ENCODE data around the gene MEGF6. TPM values are rescaled to one million over a fixed set of nuclear protein-coding genes. Genes with fewer than 3 reads are reported as not detected.

The MEGF6 gene, protein sequence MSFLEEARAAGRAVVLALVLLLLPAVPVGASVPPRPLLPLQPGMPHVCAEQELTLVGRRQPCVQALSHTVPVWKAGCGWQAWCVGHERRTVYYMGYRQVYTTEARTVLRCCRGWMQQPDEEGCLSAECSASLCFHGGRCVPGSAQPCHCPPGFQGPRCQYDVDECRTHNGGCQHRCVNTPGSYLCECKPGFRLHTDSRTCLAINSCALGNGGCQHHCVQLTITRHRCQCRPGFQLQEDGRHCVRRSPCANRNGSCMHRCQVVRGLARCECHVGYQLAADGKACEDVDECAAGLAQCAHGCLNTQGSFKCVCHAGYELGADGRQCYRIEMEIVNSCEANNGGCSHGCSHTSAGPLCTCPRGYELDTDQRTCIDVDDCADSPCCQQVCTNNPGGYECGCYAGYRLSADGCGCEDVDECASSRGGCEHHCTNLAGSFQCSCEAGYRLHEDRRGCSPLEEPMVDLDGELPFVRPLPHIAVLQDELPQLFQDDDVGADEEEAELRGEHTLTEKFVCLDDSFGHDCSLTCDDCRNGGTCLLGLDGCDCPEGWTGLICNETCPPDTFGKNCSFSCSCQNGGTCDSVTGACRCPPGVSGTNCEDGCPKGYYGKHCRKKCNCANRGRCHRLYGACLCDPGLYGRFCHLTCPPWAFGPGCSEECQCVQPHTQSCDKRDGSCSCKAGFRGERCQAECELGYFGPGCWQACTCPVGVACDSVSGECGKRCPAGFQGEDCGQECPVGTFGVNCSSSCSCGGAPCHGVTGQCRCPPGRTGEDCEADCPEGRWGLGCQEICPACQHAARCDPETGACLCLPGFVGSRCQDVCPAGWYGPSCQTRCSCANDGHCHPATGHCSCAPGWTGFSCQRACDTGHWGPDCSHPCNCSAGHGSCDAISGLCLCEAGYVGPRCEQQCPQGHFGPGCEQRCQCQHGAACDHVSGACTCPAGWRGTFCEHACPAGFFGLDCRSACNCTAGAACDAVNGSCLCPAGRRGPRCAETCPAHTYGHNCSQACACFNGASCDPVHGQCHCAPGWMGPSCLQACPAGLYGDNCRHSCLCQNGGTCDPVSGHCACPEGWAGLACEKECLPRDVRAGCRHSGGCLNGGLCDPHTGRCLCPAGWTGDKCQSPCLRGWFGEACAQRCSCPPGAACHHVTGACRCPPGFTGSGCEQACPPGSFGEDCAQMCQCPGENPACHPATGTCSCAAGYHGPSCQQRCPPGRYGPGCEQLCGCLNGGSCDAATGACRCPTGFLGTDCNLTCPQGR (N-terminal part only)
- total RNA-seq, result 10 to 100 TPM in 1 of 2 donors, 1 to 10 TPM in 1; 6.0 to 15.4 TPM
- polyA plus RNA-seq (ENCODE audit: insufficient read length in 2 of 2), result 10 to 100 TPM; 15.1 to 19.9 TPM
- long read RNA-seq, donor 1, partial matches to known transcripts, result 0 of 2 reads
- long read RNA-seq, donor 1, other reads (novel, unspliced or antisense), result 0 of 2 reads
- long read RNA-seq, donor 2, result 0 reads
- long read RNA-seq, donor 3, result 0 reads
- long read RNA-seq, donor 4, partial matches to known transcripts, result 5 of 17 reads
- long read RNA-seq, donor 4, other reads (novel, unspliced or antisense), result 8 of 17 reads

DNA sequence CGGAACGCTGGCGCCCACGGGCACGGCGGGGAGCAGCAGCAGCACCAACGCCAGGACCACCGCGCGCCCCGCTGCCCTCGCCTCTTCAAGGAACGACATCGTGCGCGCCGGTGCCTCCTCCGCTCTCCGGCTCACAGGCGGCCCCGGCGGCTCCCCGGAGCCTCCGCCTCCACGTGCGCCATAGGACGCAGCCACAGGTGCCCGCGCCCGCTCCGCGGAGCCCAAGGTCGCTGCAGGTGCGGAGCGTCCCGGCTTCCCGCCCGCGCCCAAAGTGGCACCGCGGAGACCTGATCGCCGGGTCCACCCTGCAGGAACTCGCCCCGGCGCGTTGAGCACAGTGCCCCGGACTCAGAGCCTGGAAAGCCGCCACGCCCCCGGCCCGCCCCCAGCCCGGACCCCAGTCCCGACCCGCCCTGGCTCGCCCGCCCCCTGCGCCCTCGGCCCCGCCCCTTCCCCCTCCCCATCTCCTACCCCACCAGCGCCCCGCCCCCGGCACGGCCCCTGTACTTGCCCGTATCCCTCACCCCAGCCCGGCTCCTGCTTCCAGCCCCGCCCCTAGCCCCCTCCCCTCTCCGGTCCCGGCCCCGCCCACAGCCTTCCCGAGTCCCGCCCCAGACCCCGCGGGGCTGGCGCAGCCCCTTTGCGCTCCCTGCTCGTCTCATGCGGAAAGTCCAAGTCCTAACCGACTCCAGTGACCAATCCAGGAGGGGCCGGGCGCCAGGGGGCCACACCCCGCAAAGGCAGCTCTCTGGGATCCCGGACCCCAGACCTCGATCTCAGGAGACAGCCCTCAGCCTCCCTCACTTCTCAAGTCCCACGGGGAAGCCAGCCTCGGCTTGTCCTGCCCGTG, at the start of gene MEGF6:
Gene MEGF6 (minus strand): TSS at position 339 of the 850 bp plus-strand sequence. CDS start 240 bp downstream, at position 99.
- peak in 2 of 6 donors; percentile 86 to 87 for DNase-seq (ENCODE audit: low read depth in 4 of 6, low spot score in 6 of 6)
- peaks cover 62% of the 10 kb centered on the region for H3K4me1 ChIP-seq (ENCODE audit: control insufficient read depth, insufficient read depth, low read length)
- WGBS (ENCODE audit: insufficient coverage), result under 1% methylated on average over 75 of the region's 87 CpGs
- no peak within 1 kb of the TSS for H3K27ac ChIP-seq (ENCODE audit: low read depth, low read length)
- peaks cover 13% of the 10 kb centered on the region for H3K27me3 ChIP-seq (ENCODE audit: control insufficient read depth, insufficient read depth, low read length)
- peak within 1 kb of the TSS; percentile 35 for H3K4me3 ChIP-seq (ENCODE audit: low read depth, low read length)
- no peaks in the 10 kb centered on the region for H3K9me3 ChIP-seq (ENCODE audit: control insufficient read depth, insufficient read depth, low read length)
- peaks cover 3% of the 10 kb centered on the region for H3K36me3 ChIP-seq (ENCODE audit: control insufficient read depth, insufficient read depth, low read length)

DNA sequence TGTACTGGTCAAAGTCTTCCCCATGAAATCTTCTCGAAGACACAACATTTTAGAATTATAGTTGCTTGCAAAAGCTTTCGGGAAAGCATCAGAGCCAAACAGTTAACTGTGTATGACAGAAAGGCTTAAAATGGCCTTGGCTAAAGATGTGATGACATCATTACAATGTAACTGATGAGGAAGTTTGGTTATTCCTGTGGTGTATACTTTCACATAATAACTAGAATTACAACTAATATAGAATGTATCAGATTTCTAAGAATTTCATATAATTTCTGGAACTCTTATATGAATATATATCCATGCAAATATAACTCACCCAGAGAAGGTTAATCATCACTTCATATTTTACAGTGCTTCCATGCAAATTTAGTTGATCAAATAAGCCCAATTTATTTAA, 49.4 kb upstream of the MEGF6 start:
- WGBS (ENCODE audit: insufficient coverage), result no CpG with 5 or more reads among the region's 2 CpGs
- H3K27ac ChIP-seq (ENCODE audit: low read depth, low read length), result no peak overlapping the region
- H3K27me3 ChIP-seq (ENCODE audit: control insufficient read depth, insufficient read depth, low read length), result peaks cover 25% of the 10 kb centered on the region
- no peaks in the 10 kb centered on the region for H3K36me3 ChIP-seq (ENCODE audit: control insufficient read depth, insufficient read depth, low read length)
- H3K4me3 ChIP-seq (ENCODE audit: low read depth, low read length), result no peak overlapping the region
- DNase-seq (ENCODE audit: low read depth in 4 of 6, low spot score in 6 of 6), result no peak
- no peaks in the 10 kb centered on the region for H3K9me3 ChIP-seq (ENCODE audit: control insufficient read depth, insufficient read depth, low read length)
- peaks cover 6% of the 10 kb centered on the region for H3K4me1 ChIP-seq (ENCODE audit: control insufficient read depth, insufficient read depth, low read length)

DNA sequence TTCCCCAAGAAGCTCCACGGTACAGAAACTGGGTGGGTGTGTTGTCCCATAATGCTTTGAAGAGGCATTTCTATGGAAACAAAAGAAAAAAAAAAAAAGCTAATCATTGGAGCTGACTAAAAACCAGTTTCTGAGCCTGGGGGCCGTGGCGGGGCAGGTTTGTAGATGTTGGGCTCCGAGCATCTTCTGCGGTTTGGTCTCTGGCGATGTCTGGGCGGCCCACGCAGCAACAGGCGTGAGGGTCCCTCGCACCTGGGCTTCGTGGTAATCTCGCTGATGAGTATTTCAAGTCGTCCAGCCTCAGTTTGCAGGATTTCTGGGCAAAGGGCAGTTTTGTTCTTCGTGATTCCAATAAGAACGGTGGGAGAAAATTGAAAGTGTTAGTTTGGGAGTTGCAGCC, 47.8 kb upstream of the MEGF6 start:
- H3K9me3 ChIP-seq (ENCODE audit: control insufficient read depth, insufficient read depth, low read length), result no peaks in the 10 kb centered on the region
- peaks cover 6% of the 10 kb centered on the region for H3K4me1 ChIP-seq (ENCODE audit: control insufficient read depth, insufficient read depth, low read length)
- peaks cover 37% of the 10 kb centered on the region for H3K27me3 ChIP-seq (ENCODE audit: control insufficient read depth, insufficient read depth, low read length)
- no peak for DNase-seq (ENCODE audit: low read depth in 4 of 6, low spot score in 6 of 6)
- 90% methylated on average over 10 of the region's 15 CpGs for WGBS (ENCODE audit: insufficient coverage)
- no peak overlapping the region for H3K4me3 ChIP-seq (ENCODE audit: low read depth, low read length)
- no peak overlapping the region for H3K27ac ChIP-seq (ENCODE audit: low read depth, low read length)
- H3K36me3 ChIP-seq (ENCODE audit: control insufficient read depth, insufficient read depth, low read length), result no peaks in the 10 kb centered on the region

DNA sequence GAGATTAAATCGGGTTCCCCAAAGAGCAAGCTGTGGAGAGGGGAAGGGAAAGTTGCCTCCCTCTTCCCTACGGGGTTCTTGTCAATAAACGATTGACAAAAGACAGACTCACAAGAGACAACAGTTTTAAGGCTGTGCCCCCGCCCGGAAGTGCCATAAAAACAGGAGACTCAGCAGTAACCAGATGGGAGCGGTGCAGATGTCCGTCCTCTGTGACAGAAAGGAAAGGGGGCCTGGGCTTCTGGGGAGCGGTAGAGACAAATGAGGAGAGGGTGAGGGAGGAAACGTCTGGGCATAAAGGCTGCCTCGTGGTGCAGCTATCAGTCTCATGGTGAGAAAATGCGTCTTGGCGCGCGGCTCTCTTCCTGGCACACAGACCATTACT, 46.9 kb upstream of the MEGF6 start:
- H3K9me3 ChIP-seq (ENCODE audit: control insufficient read depth, insufficient read depth, low read length), result no peaks in the 10 kb centered on the region
- 13% methylated on average over 8 of the region's 14 CpGs for WGBS (ENCODE audit: insufficient coverage)
- H3K4me3 ChIP-seq (ENCODE audit: low read depth, low read length), result no peak overlapping the region
- no peak for DNase-seq (ENCODE audit: low read depth in 4 of 6, low spot score in 6 of 6)
- H3K27me3 ChIP-seq (ENCODE audit: control insufficient read depth, insufficient read depth, low read length), result peaks cover 45% of the 10 kb centered on the region
- H3K4me1 ChIP-seq (ENCODE audit: control insufficient read depth, insufficient read depth, low read length), result peaks cover 6% of the 10 kb centered on the region
- H3K27ac ChIP-seq (ENCODE audit: low read depth, low read length), result no peak overlapping the region
- H3K36me3 ChIP-seq (ENCODE audit: control insufficient read depth, insufficient read depth, low read length), result no peaks in the 10 kb centered on the region

DNA sequence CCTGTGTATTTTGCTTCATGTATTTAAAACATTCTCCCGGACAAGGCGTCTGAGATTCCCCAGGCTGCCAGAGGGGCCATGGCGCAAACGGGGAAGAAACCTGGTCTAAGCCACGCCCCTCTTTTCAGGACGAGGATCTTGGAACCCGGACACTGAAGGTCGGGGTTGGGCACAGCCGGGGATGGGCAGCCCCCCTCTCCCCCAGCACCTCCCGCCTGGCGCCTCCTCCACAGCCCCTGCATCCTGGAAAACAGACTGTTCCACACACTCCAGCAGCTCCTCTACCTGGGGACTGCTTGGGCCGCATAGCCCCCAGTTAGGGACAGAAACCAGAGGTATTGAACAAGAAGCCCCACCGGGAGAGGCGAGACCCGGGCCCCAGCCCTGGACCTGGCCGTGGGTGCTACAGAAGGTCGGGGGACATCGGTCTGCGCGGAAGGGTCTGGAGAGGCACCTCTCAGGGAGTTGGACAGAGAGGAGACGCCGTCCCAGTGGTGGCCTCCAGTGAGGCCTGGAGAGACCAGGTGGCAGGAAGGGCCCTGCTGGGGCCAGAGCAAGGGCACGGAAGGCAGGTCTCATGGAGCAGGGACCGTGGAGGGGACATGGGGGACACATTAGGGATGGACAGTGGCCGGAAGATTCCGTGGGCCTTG, 46.4 kb upstream of the MEGF6 start:
- no peak overlapping the region for H3K27ac ChIP-seq (ENCODE audit: low read depth, low read length)
- no peak for DNase-seq (ENCODE audit: low read depth in 4 of 6, low spot score in 6 of 6)
- H3K36me3 ChIP-seq (ENCODE audit: control insufficient read depth, insufficient read depth, low read length), result no peaks in the 10 kb centered on the region
- peaks cover 10% of the 10 kb centered on the region for H3K4me1 ChIP-seq (ENCODE audit: control insufficient read depth, insufficient read depth, low read length)
- no peak overlapping the region for H3K4me3 ChIP-seq (ENCODE audit: low read depth, low read length)
- WGBS (ENCODE audit: insufficient coverage), result 58% methylated on average over 25 of the region's 26 CpGs
- no peaks in the 10 kb centered on the region for H3K9me3 ChIP-seq (ENCODE audit: control insufficient read depth, insufficient read depth, low read length)
- peaks cover 51% of the 10 kb centered on the region for H3K27me3 ChIP-seq (ENCODE audit: control insufficient read depth, insufficient read depth, low read length)

DNA sequence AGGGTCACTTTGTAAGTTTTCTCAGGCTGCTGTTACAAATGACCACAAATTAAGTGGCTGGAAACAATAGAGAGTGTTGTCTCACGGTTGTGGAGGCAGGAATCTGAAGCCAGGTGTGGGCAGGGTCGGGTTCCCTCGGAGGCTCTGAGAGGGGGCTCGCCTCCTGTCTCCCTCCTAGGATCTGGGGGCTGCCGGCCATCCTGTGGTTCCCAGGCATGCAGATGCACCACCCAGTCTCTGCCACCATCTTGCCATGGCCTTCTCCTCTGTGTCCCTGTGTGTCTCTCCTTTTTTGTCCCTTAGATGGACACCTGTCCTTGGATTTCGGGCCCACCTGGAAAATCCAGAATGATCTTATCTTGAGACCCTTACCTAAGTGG, 45.8 kb upstream of the MEGF6 start:
- H3K27me3 ChIP-seq (ENCODE audit: control insufficient read depth, insufficient read depth, low read length), result peaks cover 53% of the 10 kb centered on the region
- 72% methylated on average over 6 of the region's 6 CpGs for WGBS (ENCODE audit: insufficient coverage)
- peaks cover 13% of the 10 kb centered on the region for H3K4me1 ChIP-seq (ENCODE audit: control insufficient read depth, insufficient read depth, low read length)
- H3K27ac ChIP-seq (ENCODE audit: low read depth, low read length), result no peak overlapping the region
- no peaks in the 10 kb centered on the region for H3K36me3 ChIP-seq (ENCODE audit: control insufficient read depth, insufficient read depth, low read length)
- no peaks in the 10 kb centered on the region for H3K9me3 ChIP-seq (ENCODE audit: control insufficient read depth, insufficient read depth, low read length)
- no peak for DNase-seq (ENCODE audit: low read depth in 4 of 6, low spot score in 6 of 6)
- H3K4me3 ChIP-seq (ENCODE audit: low read depth, low read length), result no peak overlapping the region

DNA sequence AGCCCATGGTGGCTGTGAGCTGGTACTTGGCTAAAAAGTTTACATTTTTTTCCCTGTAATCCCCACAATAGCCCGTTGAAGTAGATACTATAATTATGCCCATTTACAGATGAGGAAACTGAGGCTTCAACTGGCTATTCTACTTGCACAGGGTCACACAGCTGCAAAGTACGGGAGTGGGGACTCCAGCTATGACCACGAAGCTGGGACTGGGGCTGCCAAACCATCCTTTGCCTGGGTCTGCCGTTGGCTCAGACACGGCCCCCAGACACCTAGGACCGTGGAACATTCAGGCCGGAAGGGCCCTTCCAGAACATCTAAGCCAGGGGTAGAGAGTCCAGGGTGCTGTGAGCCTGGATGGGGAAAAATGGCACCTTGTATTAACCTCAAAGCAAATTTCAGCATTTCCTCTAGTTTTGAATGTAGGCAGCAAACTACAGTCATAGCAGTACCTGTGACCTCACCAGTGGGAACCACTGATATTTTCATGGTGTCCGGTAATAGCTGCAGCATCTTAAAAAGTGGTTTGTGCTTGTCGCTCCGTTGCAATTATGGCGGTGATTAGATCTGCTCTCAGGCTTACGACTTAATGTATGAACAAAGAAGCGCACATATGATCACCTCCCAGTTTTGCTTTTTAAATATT, 45.3 kb upstream of the MEGF6 start:
- Histone ChIP-seq H3K27ac (ENCODE audit: low read depth, low read length) (no peak overlapping the region), H3K27me3 (ENCODE audit: control insufficient read depth, insufficient read depth, low read length) (peaks cover 56% of the 10 kb centered on the region), H3K4me1 (ENCODE audit: control insufficient read depth, insufficient read depth, low read length) (peaks cover 17% of the 10 kb centered on the region), H3K4me3 (ENCODE audit: low read depth, low read length) (no peak overlapping the region), H3K9me3 (ENCODE audit: control insufficient read depth, insufficient read depth, low read length) (no peaks in the 10 kb centered on the region), H3K36me3 (ENCODE audit: control insufficient read depth, insufficient read depth, low read length) (no peaks in the 10 kb centered on the region)
- WGBS (ENCODE audit: insufficient coverage), result 91% methylated on average over 7 of the region's 13 CpGs
- DNase-seq (ENCODE audit: low read depth in 4 of 6, low spot score in 6 of 6), result no peak
